Vagina (tissue), 2 donors: ENCODE results near the gene KRTAP1-5. TPM values are rescaled to one million over a fixed set of nuclear protein-coding genes. Genes with fewer than 3 reads are reported as not detected.
"Not testable (repeated sequence)": the region's sequence is repeated elsewhere in the genome, so short reads cannot be mapped to it uniquely, and the experiment has no call there.

ENCODE experiments used
- DNase-seq, 2 donors: peaks; one replicate each; pipeline ENCODE4 v3.0.0-alpha.2; 2017; ENCODE audit errors: extremely low spot score in 2 of 2
- H3K27ac ChIP-seq: fragments of 200-600 bp; sonication (generic); one replicate; pipeline ENCODE4 v1.5.1; 2019
- H3K27me3 ChIP-seq: fragments of 200-600 bp; sonication (generic); one replicate; pipeline ENCODE4 v1.5.1; 2019
- H3K36me3 ChIP-seq, 2 donors: fragments of 200-600 bp; sonication (generic); one replicate each; pipeline ENCODE4 v1.5.1; 2017 to 2019
- H3K4me1 ChIP-seq: fragments of 200-600 bp; sonication (generic); one replicate; pipeline ENCODE4 v1.5.1; 2019
- H3K4me3 ChIP-seq, 2 donors: fragments of 200-600 bp; sonication (generic); 1 replicate in 1 of 2; 2 replicates in 1 of 2; pipeline ENCODE4 v1.5.1; 2016 to 2019
- H3K9me3 ChIP-seq: fragments of 200-600 bp; sonication (generic); one replicate; pipeline ENCODE4 v1.5.1; 2019
- CTCF ChIP-seq, 3 experiments: fragments of 450-650 bp in 2 of 3; fragments of 200-600 bp in 1 of 3; sonication (generic) in 1 of 3; IDR thresholded peaks; one replicate each; pipeline ENCODE4 v1.5.1; 2017 to 2019; ENCODE audit warnings: antibody characterized with exemption in 3 of 3, mild to moderate bottlenecking in 2 of 3, moderate library complexity in 2 of 3
- POLR2A ChIP-seq, 2 donors: fragments of 450-650 bp; IDR thresholded peaks; one replicate each; pipeline ENCODE4 v1.6.1; 2017; ENCODE audit warnings: antibody characterized with exemption in 2 of 2, mild to moderate bottlenecking in 2 of 2, moderate library complexity in 2 of 2
- POLR2AphosphoS5 ChIP-seq, 2 donors: sonication (generic); formaldehyde crosslinking; IDR thresholded peaks; one replicate each; pipeline ENCODE4 v1.9.0; 2017; ENCODE audit warnings: antibody characterized with exemption in 2 of 2, mild to moderate bottlenecking in 2 of 2, low read depth in 1 of 2; ENCODE audit not compliant: insufficient read depth in 1 of 2
- intact Hi-C: fragments of 100-400 bp; cut with DNase I; formaldehyde crosslinking; loops from one replicate; pipeline ENCODE4 v1.15.1; 2023
- total RNA-seq: library from RNA; depleted of rRNA; stranded (reverse); fragments of >200 nt; gene quantifications from one replicate; pipeline ENCODE4 v1.2.3, GENCODE V29; 2016

KRTAP1-5 gene
- total RNA-seq, 1 donor from 2014 or later, result not detected

GRCh38 chr17:41054025-41054424 lies 27.0 kb upstream of the KRTAP1-5 start:
- DNase-seq, result no peak
- Histone ChIP-seq H3K4me1 (no peaks in the 10 kb centered on the region), H3K27ac (no peak overlapping the region), H3K36me3 (no peaks in the 10 kb centered on the region), H3K4me3 (no peak overlapping the region), H3K9me3 (no peaks in the 10 kb centered on the region), H3K27me3 (no peaks in the 10 kb centered on the region)
- no peak for TF ChIP-seq POLR2A (IDR thresholded peaks at IDR 0.05)
- TF ChIP-seq CTCF (IDR thresholded peaks at IDR 0.05), result no peak
- TF ChIP-seq POLR2AphosphoS5 (IDR thresholded peaks at IDR 0.05; ENCODE audit: insufficient read depth in 1 of 2, low read depth in 1 of 2), result no peak
- intact Hi-C loops, result no loop called here

GRCh38 chr17:41052566-41052965 lies 25.6 kb upstream of the KRTAP1-5 start:
- no peaks in the 10 kb centered on the region for H3K27me3 ChIP-seq
- DNase-seq, result no peak
- TF ChIP-seq POLR2A (IDR thresholded peaks at IDR 0.05) (no peak), CTCF (IDR thresholded peaks at IDR 0.05) (no peak), POLR2AphosphoS5 (IDR thresholded peaks at IDR 0.05; ENCODE audit: insufficient read depth in 1 of 2, low read depth in 1 of 2) (no peak)
- intact Hi-C loops, result no loop called here
- H3K36me3 ChIP-seq, result no peaks in the 10 kb centered on the region
- no peaks in the 10 kb centered on the region for H3K4me1 ChIP-seq
- no peak overlapping the region for H3K4me3 ChIP-seq
- no peaks in the 10 kb centered on the region for H3K9me3 ChIP-seq
- no peak overlapping the region for H3K27ac ChIP-seq

- no peak overlapping the region for H3K27ac ChIP-seq
- no peaks in the 10 kb centered on the region for H3K36me3 ChIP-seq
- DNase-seq, result no peak
- no peak for TF ChIP-seq CTCF (IDR thresholded peaks at IDR 0.05)
- no peak for TF ChIP-seq POLR2A (IDR thresholded peaks at IDR 0.05)
- no peak for TF ChIP-seq POLR2AphosphoS5 (IDR thresholded peaks at IDR 0.05; ENCODE audit: insufficient read depth in 1 of 2, low read depth in 1 of 2)
- intact Hi-C loops, result no loop called here
- H3K27me3 ChIP-seq, result no peaks in the 10 kb centered on the region
- no peaks in the 10 kb centered on the region for H3K9me3 ChIP-seq
- no peak overlapping the region for H3K4me3 ChIP-seq
- H3K4me1 ChIP-seq, result no peaks in the 10 kb centered on the region
These were observed 22.1 kb upstream of the KRTAP1-5 start for GRCh38 chr17:41049110-41049509.

- H3K27me3 ChIP-seq, result no peaks in the 10 kb centered on the region
- intact Hi-C loops, result no loop called here
- no peak overlapping the region for H3K4me3 ChIP-seq
- no peaks in the 10 kb centered on the region for H3K4me1 ChIP-seq
- H3K36me3 ChIP-seq, result no peaks in the 10 kb centered on the region
- no peak for DNase-seq
- no peaks in the 10 kb centered on the region for H3K9me3 ChIP-seq
- H3K27ac ChIP-seq, result no peak overlapping the region
- TF ChIP-seq POLR2A (IDR thresholded peaks at IDR 0.05) (no peak), CTCF (IDR thresholded peaks at IDR 0.05) (no peak), POLR2AphosphoS5 (IDR thresholded peaks at IDR 0.05; ENCODE audit: insufficient read depth in 1 of 2, low read depth in 1 of 2) (no peak)
These were observed 21.4 kb upstream of the KRTAP1-5 start for GRCh38 chr17:41048441-41048840.

- H3K27me3 ChIP-seq, H3K9me3 ChIP-seq, intact Hi-C loops, H3K27ac ChIP-seq, DNase-seq, H3K4me3 ChIP-seq, H3K36me3 ChIP-seq, H3K4me1 ChIP-seq: not testable (repeated sequence)
These were observed 19.9 kb upstream of the KRTAP1-5 start, which contains the start of gene KRTAP2-1 for GRCh38 chr17:41046735-41047465. TSS of gene KRTAP2-1 (minus strand) at chr17:41047316. CDS start at chr17:41047267, 49 bp downstream.
